Measurements from ENCODE around the gene CLSTN2. TPM values are rescaled to one million over a fixed set of nuclear protein-coding genes. Genes with fewer than 3 reads are reported as not detected.
A peak's percentile ranks its signal among the peaks of the same experiment; 100 is the strongest.

CLSTN2 gene
- total RNA-seq, 1 donor from 2014 or later = 12.9 TPM

DNA sequence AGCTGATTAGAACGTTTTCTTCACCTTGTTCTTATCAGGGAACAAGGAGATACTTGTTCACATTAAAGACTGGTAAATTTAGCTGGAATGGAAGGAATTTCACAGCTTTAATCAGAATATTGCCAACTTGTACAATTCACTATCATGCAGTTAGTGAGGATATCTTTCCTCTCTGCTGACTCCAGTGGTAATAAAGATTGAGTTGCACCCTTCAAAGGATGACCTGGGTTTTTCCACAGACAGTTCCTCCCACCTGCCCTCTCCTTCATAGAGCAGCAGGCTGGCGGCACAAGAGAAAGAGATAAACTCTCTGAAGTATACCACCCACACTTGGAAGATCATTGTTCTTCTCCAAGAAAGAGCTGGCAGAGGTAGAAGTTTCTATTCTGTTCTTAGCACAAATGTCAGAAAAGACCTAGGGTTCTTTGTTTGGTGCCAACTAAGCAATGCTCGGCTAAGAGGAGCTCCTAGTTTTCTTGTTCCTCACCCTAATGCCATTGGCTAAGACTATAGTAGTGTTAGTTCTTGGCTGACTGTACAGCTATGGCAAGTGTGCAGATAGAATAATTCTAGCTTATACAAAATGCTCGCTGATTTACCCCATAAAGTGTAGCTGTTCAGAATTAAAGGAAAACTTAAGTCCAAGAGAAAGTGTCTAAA is 169.1 kb downstream of the CLSTN2 start:
- H3K36me3 Mint-ChIP-seq = no peaks in the 10 kb centered on the region
- no peak overlapping the region for H3K27ac Mint-ChIP-seq
- no peak overlapping the region for H3K4me3 Mint-ChIP-seq
- H3K9me3 Mint-ChIP-seq = no peaks in the 10 kb centered on the region
- no peaks in the 10 kb centered on the region for H3K27me3 Mint-ChIP-seq
- no peak for DNase-seq (ENCODE audit: extremely low spot score, unreplicated experiment)
- no peaks in the 10 kb centered on the region for H3K4me1 Mint-ChIP-seq (ENCODE audit: unreplicated experiment)
- TF ChIP-seq, protein P1, sequence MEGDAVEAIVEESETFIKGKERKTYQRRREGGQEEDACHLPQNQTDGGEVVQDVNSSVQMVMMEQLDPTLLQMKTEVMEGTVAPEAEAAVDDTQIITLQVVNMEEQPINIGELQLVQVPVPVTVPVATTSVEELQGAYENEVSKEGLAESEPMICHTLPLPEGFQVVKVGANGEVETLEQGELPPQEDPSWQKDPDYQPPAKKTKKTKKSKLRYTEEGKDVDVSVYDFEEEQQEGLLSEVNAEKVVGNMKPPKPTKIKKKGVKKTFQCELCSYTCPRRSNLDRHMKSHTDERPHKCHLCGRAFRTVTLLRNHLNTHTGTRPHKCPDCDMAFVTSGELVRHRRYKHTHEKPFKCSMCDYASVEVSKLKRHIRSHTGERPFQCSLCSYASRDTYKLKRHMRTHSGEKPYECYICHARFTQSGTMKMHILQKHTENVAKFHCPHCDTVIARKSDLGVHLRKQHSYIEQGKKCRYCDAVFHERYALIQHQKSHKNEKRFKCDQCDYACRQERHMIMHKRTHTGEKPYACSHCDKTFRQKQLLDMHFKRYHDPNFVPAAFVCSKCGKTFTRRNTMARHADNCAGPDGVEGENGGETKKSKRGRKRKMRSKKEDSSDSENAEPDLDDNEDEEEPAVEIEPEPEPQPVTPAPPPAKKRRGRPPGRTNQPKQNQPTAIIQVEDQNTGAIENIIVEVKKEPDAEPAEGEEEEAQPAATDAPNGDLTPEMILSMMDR (conservative IDR thresholded peaks at IDR 0.05) = no peak

DNA sequence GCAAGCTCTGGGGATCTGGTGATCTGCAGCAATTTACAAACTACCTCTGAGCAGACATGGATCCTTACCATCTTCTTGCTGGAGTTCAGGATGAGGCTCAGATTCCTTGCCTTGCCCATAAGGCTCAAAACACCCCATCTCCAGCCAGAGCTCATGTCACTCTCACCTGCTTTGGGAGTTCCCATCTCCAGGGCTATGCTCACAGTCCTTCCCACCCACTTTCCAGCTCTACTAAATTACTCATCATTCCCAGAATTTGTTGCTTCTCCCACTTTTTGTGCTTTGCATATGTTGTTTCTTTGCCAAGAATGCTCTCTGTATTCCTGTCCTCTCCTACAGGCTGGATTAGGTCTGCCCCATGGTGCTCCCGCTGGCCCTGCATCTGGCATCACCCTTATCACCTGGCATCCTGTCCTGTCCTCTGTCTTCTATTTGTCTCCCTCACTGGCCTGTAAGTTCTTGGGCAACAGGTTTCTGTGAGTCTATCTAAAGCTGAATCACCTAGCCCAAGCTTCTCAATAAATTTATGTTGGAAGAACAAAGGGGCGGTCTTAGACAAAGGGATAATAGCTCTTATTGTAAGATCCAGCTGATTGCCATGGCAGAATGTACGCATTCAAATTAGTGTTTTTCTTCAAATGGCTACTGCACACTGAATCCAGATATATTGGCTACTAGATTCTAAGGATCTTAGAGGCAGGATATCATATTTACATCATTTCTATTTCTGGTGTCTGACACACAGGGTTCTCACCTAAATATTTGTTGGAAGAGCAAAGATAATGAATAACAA is 179.2 kb downstream of the CLSTN2 start:
- no peak overlapping the region for H3K4me3 Mint-ChIP-seq
- peaks cover 8% of the 10 kb centered on the region for H3K27me3 Mint-ChIP-seq
- no peak overlapping the region for H3K27ac Mint-ChIP-seq
- no peak for DNase-seq (ENCODE audit: extremely low spot score, unreplicated experiment)
- H3K4me1 Mint-ChIP-seq (ENCODE audit: unreplicated experiment) = peaks cover 14% of the 10 kb centered on the region
- TF ChIP-seq, protein P1 (conservative IDR thresholded peaks at IDR 0.05) = no peak
- H3K36me3 Mint-ChIP-seq = no peaks in the 10 kb centered on the region
- no peaks in the 10 kb centered on the region for H3K9me3 Mint-ChIP-seq

DNA sequence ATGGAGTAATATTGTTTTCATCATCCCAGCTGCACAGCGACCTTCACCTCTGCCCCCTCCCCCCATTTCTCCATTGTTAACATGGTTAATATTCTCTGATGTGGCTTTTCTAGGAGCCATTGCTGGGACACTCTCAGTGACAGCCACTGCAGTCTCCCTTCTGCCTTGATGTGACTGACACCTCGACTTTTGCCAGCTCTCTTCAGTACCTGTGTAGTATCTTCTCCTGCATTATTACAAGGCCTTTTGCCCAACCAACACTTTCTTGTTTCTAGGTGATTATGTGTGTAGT is 179.8 kb downstream of the CLSTN2 start:
- no peak overlapping the region for H3K27ac Mint-ChIP-seq
- TF ChIP-seq, protein P1 (conservative IDR thresholded peaks at IDR 0.05) = no peak
- H3K9me3 Mint-ChIP-seq = no peaks in the 10 kb centered on the region
- no peak for DNase-seq (ENCODE audit: extremely low spot score, unreplicated experiment)
- H3K27me3 Mint-ChIP-seq = peaks cover 5% of the 10 kb centered on the region
- H3K36me3 Mint-ChIP-seq = no peaks in the 10 kb centered on the region
- peaks cover 14% of the 10 kb centered on the region for H3K4me1 Mint-ChIP-seq (ENCODE audit: unreplicated experiment)
- no peak overlapping the region for H3K4me3 Mint-ChIP-seq

DNA sequence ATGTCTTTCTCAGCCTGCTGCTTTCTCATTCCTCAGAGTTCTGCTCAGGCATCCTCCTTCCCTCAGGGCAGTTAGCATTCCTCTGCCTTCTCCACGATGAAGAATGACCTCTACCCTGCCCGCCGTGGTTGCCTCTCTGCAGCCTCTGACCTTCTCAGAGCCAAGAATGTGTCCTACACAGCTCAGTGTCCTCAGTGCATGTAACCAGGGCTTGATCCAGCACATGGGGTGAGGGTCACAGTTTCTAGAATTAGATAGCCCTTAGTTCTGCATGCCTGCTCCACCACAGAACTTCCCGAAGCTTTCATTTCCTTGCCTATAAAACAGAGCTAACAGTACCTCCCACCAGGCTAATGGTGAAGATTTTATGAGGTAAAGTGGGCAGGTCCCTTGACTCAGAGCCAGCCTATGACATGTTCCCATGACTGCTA is 182.1 kb downstream of the CLSTN2 start:
- TF ChIP-seq, protein P1 (conservative IDR thresholded peaks at IDR 0.05) = no peak
- H3K4me3 Mint-ChIP-seq = peak overlapping the region; percentile 24
- H3K27me3 Mint-ChIP-seq = peaks cover 3% of the 10 kb centered on the region
- H3K27ac Mint-ChIP-seq = peak overlapping the region; percentile 30
- no peaks in the 10 kb centered on the region for H3K9me3 Mint-ChIP-seq
- H3K36me3 Mint-ChIP-seq = no peaks in the 10 kb centered on the region
- DNase-seq (ENCODE audit: extremely low spot score, unreplicated experiment) = no peak
- H3K4me1 Mint-ChIP-seq (ENCODE audit: unreplicated experiment) = peaks cover 14% of the 10 kb centered on the region

DNA sequence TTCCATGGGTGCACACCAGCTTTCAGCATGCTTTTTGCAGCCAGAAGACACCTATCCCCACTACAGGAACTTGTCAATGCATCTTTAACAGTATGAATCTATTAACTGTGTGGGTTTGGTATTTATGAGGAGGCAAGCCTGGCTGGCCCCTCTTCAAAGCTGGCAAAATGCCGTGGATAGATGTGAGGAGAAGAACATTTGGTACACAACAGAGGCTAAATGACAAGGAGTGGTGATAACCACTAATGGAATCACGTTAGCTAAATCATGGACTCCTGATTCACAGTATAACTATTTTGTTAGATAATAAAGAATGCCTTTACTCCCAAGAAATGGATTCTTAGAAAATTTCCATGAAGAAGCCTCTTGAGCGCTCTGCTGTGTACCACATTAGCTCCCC is 187.2 kb downstream of the CLSTN2 start:
- no peak overlapping the region for H3K4me3 Mint-ChIP-seq
- H3K27ac Mint-ChIP-seq = no peak overlapping the region
- H3K36me3 Mint-ChIP-seq = no peaks in the 10 kb centered on the region
- no peaks in the 10 kb centered on the region for H3K9me3 Mint-ChIP-seq
- peaks cover 3% of the 10 kb centered on the region for H3K27me3 Mint-ChIP-seq
- TF ChIP-seq, protein P1 (conservative IDR thresholded peaks at IDR 0.05) = no peak
- peaks cover 3% of the 10 kb centered on the region for H3K4me1 Mint-ChIP-seq (ENCODE audit: unreplicated experiment)
- DNase-seq (ENCODE audit: extremely low spot score, unreplicated experiment) = no peak
